Measurements from ENCODE around the gene NAA60. TPM values are rescaled to one million over a fixed set of nuclear protein-coding genes. Genes with fewer than 3 reads are reported as not detected.
"Not testable (repeated sequence)": the region's sequence is repeated elsewhere in the genome, so short reads cannot be mapped to it uniquely, and the experiment has no call there.

Gene NAA60
- polyA plus RNA-seq, 1 donor from 2014 or later = 36.5 TPM

DNA sequence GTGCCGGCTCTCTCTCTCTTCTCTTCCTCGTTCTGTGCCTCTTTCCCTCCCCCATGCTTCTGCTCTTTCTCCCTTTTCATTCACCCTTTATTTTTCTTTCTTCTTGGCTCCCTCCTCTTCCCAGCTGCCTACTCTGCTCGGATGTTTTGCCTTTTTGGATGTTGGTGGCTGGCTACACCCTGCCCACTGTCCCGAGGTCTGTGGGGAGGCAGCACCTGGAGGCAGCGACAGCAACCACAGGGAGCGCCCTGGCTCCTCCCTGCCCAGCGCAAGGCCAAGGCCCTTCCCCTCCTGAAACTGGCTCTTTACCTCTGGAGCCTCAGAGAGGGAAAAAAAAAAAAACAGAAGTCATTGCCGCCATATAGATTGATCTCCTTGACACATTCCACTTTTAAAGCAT, 77.4 kb downstream of the NAA60 start:
- H3K36me3 Mint-ChIP-seq = peaks cover 11% of the 10 kb centered on the region
- no peak overlapping the region for H3K27ac Mint-ChIP-seq

GRCh38 chr16:3523281-3523680, 79.8 kb downstream of the NAA60 start:
- Mint-ChIP-seq H3K27ac (no peak overlapping the region), H3K27me3 (no peaks in the 10 kb centered on the region), H3K9me3 (no peaks in the 10 kb centered on the region), H3K36me3 (peaks cover 6% of the 10 kb centered on the region), H3K4me1 (peaks cover 0 to 4% (median 4%) of the 10 kb centered on the region in 3 donors), H3K4me3 (no peak overlapping the region)

More for the DNA sequence above, 77.4 kb downstream of the NAA60 start:
- Mint-ChIP-seq H3K4me1 (no peaks in the 10 kb centered on the region), H3K4me3 (no peak overlapping the region), H3K27me3 (no peaks in the 10 kb centered on the region), H3K9me3 (no peaks in the 10 kb centered on the region)

- Mint-ChIP-seq H3K36me3 (peaks cover 4% of the 10 kb centered on the region), H3K9me3 (no peaks in the 10 kb centered on the region), H3K4me1 (peaks cover 0 to 6% (median 4%) of the 10 kb centered on the region in 3 donors), H3K27me3 (no peaks in the 10 kb centered on the region), H3K27ac (peak overlapping the region in 1 of 3 donors; percentile 39), H3K4me3 (no peak overlapping the region)
These were observed 82.5 kb downstream of the NAA60 start for GRCh38 chr16:3525951-3526350.

DNA sequence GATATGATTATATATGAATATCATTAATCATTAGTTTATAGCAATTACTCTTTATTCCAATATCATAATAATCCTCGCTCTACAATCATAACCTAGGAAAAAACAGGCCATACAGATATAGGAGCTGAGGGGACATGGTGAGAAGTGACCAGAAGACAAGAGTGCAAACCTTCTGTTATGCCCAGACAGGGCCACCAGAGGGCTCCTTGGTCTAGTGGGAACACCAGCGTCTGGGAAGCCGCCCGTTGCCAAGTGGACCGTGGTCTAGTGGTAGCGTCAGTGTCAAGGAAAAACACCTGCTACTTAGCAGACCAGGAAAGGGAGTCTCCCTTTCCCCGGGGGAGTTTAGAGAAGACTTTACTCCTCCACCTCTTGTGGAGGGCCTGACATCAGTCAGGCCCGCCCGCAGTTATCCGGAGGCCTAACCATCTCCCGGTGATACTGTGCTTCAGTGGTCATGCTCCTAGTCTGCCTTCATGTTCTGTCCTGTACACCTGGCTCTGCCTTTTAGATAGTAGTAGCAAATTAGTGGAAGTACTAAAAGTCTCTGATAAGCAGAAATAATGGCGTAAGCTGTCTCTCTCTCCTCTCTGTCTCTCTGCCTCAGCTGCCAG, 83.8 kb downstream of the NAA60 start:
- not testable (repeated sequence) for H3K36me3 Mint-ChIP-seq, H3K4me1 Mint-ChIP-seq, H3K27ac Mint-ChIP-seq, H3K27me3 Mint-ChIP-seq, H3K9me3 Mint-ChIP-seq
- H3K4me3 Mint-ChIP-seq = peak overlapping the region in 1 of 4 donors; percentile 63

DNA sequence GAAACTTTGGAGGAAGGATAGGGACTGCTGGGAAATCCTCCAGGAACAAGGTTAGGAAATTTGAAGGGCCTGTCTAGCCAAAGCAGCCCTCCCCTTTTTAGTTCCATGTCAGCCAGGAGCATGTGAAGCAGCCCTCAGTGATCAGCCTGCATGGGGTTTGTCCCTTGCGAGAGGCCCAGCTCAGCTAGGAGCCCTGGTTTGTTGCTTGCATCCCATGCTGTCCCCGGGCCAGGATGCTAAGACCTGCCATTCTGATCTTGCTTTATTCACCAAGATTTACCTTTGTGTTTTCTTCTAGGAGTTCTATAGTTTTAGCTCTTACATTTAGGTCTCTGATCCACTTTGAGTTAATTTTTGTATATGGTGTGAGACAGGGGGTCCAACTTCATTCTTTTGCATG, 84.9 kb downstream of the NAA60 start:
- H3K4me1 Mint-ChIP-seq = peaks cover 0 to 6% (median 4%) of the 10 kb centered on the region in 3 donors
- H3K36me3 Mint-ChIP-seq = peaks cover 4% of the 10 kb centered on the region
- no peaks in the 10 kb centered on the region for H3K27me3 Mint-ChIP-seq
- H3K27ac Mint-ChIP-seq = no peak overlapping the region
- H3K4me3 Mint-ChIP-seq = no peak overlapping the region
- H3K9me3 Mint-ChIP-seq = no peaks in the 10 kb centered on the region

DNA sequence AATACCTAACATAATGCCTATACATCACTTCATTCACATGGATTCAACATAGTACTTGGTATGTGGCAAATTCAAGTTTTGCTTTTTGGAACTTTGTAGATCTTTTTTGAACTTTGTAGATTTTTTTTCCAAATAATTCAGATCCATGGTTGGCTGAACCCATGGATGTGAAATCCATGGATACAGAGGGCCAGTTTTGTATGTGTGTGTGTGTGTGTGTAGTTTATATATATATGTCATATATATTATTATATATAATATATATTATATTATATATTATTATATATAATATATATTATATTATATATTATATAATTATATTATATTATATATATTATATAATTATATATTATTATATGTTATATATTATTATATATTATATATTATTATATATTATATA, 85.7 kb downstream of the NAA60 start:
- peaks cover 0 to 6% (median 4%) of the 10 kb centered on the region in 3 donors for H3K4me1 Mint-ChIP-seq
- no peak overlapping the region for H3K4me3 Mint-ChIP-seq
- H3K36me3 Mint-ChIP-seq = peaks cover 4% of the 10 kb centered on the region
- no peaks in the 10 kb centered on the region for H3K9me3 Mint-ChIP-seq
- no peaks in the 10 kb centered on the region for H3K27me3 Mint-ChIP-seq
- no peak overlapping the region for H3K27ac Mint-ChIP-seq

GRCh38 chr16:3530371-3530914, 87.0 kb downstream of the NAA60 start:
- Mint-ChIP-seq H3K9me3 (no peaks in the 10 kb centered on the region), H3K27me3 (no peaks in the 10 kb centered on the region), H3K4me1 (peaks cover 0 to 6% (median 4%) of the 10 kb centered on the region in 3 donors), H3K36me3 (peaks cover 2% of the 10 kb centered on the region), H3K27ac (no peak overlapping the region), H3K4me3 (no peak overlapping the region)

DNA sequence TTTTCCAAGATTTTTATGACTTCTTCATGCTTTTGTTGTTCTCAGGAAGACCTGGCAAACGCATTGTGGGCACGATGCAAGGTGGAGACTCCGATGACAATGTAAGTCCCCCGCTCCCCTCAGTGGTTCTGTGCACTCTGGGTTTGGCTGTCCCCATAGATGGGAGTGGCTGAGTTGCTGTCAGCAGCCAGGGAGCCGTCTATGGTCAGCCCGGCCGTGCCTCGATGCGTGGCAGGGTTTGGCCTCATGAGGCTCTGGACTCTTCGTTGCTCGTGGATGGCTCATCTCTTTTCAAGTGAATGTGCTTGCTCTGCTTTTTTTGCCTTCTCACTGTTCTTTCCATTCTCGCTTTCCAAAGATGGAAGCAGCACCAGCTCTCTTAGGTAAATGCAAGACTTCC, 89.3 kb downstream of the NAA60 start:
- H3K9me3 Mint-ChIP-seq = no peaks in the 10 kb centered on the region
- no peaks in the 10 kb centered on the region for H3K27me3 Mint-ChIP-seq
- no peak overlapping the region for H3K27ac Mint-ChIP-seq
- peaks cover 0 to 13% (median 5%) of the 10 kb centered on the region in 3 donors for H3K4me1 Mint-ChIP-seq
- peaks cover 2% of the 10 kb centered on the region for H3K36me3 Mint-ChIP-seq
- no peak overlapping the region for H3K4me3 Mint-ChIP-seq

DNA sequence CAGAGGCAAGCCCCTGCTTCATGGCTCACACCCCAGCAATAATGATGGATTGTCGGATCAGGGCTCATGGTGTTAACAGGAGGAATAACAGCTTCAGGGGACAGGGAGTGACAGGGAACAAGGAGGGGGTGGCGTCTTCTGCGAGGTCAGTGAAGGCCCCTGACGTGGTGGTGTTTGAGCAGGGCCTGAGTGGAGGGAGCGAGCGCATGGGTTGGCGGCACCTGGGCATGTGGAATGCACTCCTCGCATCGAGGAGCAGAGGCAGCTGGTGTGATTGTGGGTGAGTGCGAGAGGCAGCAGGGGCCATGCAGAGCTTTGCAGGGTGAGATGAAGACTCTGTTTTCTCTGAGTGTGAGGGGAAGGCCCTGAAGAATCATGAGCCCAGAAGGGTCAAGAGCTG, 90.6 kb downstream of the NAA60 start:
- Mint-ChIP-seq H3K36me3 (no peaks in the 10 kb centered on the region), H3K27me3 (no peaks in the 10 kb centered on the region), H3K4me3 (peak overlapping the region in 1 of 4 donors; percentile 46), H3K4me1 (peaks cover 0 to 7% (median 2%) of the 10 kb centered on the region in 3 donors), H3K27ac (peak overlapping the region in 2 of 3 donors; percentile 27 to 83), H3K9me3 (no peaks in the 10 kb centered on the region)

- Mint-ChIP-seq H3K36me3 (peaks cover 3% of the 10 kb centered on the region), H3K4me1 (peaks cover 0 to 7% (median 2%) of the 10 kb centered on the region in 3 donors), H3K9me3 (no peaks in the 10 kb centered on the region), H3K27me3 (no peaks in the 10 kb centered on the region), H3K4me3 (no peak overlapping the region), H3K27ac (peak overlapping the region in 2 of 3 donors; percentile 59 to 68)
These were observed 92.8 kb downstream of the NAA60 start for GRCh38 chr16:3536271-3536731.

Other genes with a start within 250 kb of the NAA60 start
- gene ZNF200, start 208.5 kb upstream of the NAA60 start, polyA plus RNA-seq = 8.3 TPM
- gene MEFV, start 187.0 kb upstream of the NAA60 start, polyA plus RNA-seq = not detected
- 61.3 TPM for gene ZNF263, start 160.2 kb upstream of the NAA60 start, polyA plus RNA-seq
- gene TIGD7, start 138.2 kb upstream of the NAA60 start, polyA plus RNA-seq = 4.4 TPM
- gene ZNF75A, start 138.2 kb upstream of the NAA60 start, polyA plus RNA-seq = 27.1 TPM
- not detected for gene OR2C1, start 87.8 kb upstream of the NAA60 start, polyA plus RNA-seq
- gene ZSCAN32, start 42.7 kb upstream of the NAA60 start, polyA plus RNA-seq = 16.9 TPM
- 15.5 TPM for gene ZNF174, start 42.5 kb upstream of the NAA60 start, polyA plus RNA-seq
- 1.0 TPM for gene ZNF597, start 176 bp upstream of the NAA60 start, polyA plus RNA-seq
- not detected for gene C16orf90, start 51.8 kb downstream of the NAA60 start, polyA plus RNA-seq
- 3.9 TPM for gene CLUAP1, start 57.3 kb downstream of the NAA60 start, polyA plus RNA-seq
- gene NLRC3, start 133.7 kb downstream of the NAA60 start, polyA plus RNA-seq = 19.8 TPM
- 1.4 TPM for gene SLX4, start 167.9 kb downstream of the NAA60 start, polyA plus RNA-seq
- gene DNASE1, start 211.0 kb downstream of the NAA60 start, polyA plus RNA-seq = 12.4 TPM

All from IgD-negative memory B cell (primary cell).